ENCODE data around the gene SAFB2.

- TF ChIP-seq SIN3A (IDR thresholded peaks at IDR 0.05; ENCODE audit: borderline replicate concordance, insufficient read depth, low read length) (no peak), POLR2AphosphoS5 (IDR thresholded peaks at IDR 0.05; ENCODE audit: low read depth, low read length) (no peak), TAF1 (IDR thresholded peaks at IDR 0.05; ENCODE audit: borderline replicate concordance, insufficient read depth, low read length) (no peak)
Measured at GRCh38 chr19:5632241-5632612, 9.7 kb upstream of the SAFB2 start.

Data from PFSK-1 (cell line).